A673 (cell line): Measurements from ENCODE around the gene PVR. TPM values are rescaled to one million over a fixed set of nuclear protein-coding genes. Genes with fewer than 3 reads are reported as not detected.

Source experiments
- BruUV-seq: library from RNA; stranded (reverse); fragments of 400-500 nt; replicated peaks from 2 replicates; lab custom pipeline; 2021; lab: Mats Ljungman, UMichigan
- CTCF ChIA-PET: fragments of 300-600 bp; sonication (Branson Sonifier 250); formaldehyde crosslinking; loops from one replicate; lab custom pipeline; 2022; ENCODE audit warnings: antibody characterized with exemption; lab: Charles Lee
- POLR2A ChIA-PET: fragments of 300-600 bp; sonication (Branson Sonifier 250); formaldehyde crosslinking; loops from one replicate; lab custom pipeline; 2022; ENCODE audit warnings: antibody characterized with exemption; ENCODE audit not compliant: low non-redundant PET; lab: Charles Lee
- DNase-seq: peaks from one replicate; pipeline ENCODE4 v3.0.0-alpha.2; 2015; ENCODE audit warnings: low spot score
- H3K27ac ChIP-seq: fragments of 200-600 bp; sonication (generic); 2 replicates; pipeline ENCODE4 v1.5.1; 2016; ENCODE audit warnings: mixed run types, low read depth, mild to moderate bottlenecking, mixed read lengths, antibody characterized with exemption, low read length; ENCODE audit not compliant: poor library complexity, severe bottlenecking
- H3K27me3 ChIP-seq: fragments of 200-600 bp; sonication (generic); replicated peaks from 2 replicates; pipeline ENCODE4 v1.6.1; 2017; ENCODE audit warnings: mixed run types, low read depth, mild to moderate bottlenecking, mixed read lengths, antibody characterized with exemption, low read length; ENCODE audit not compliant: insufficient read depth, poor library complexity
- H3K36me3 ChIP-seq: fragments of 200-600 bp; sonication (generic); 2 replicates; pipeline ENCODE4 v1.6.1; 2016; ENCODE audit warnings: mixed run types, mild to moderate bottlenecking, mixed read lengths, antibody characterized with exemption, low read length; ENCODE audit not compliant: insufficient read depth, poor library complexity, severe bottlenecking
- H3K4me1 ChIP-seq: fragments of 200-600 bp; sonication (generic); 2 replicates; pipeline ENCODE4 v1.6.1; 2017; ENCODE audit warnings: mixed run types, mild to moderate bottlenecking, mixed read lengths, antibody characterized with exemption, low read length; ENCODE audit not compliant: insufficient read depth, poor library complexity, severe bottlenecking
- H3K4me3 ChIP-seq: fragments of 200-600 bp; sonication (generic); 2 replicates; pipeline ENCODE4 v1.5.1; 2016; ENCODE audit warnings: low read depth, mixed run types, mild to moderate bottlenecking, mixed read lengths, low read length; ENCODE audit not compliant: poor library complexity, severe bottlenecking
- H3K9me3 ChIP-seq: fragments of 200-600 bp; sonication (generic); 2 replicates; pipeline ENCODE4 v1.6.1; 2016; ENCODE audit warnings: mixed run types, low read depth, mild to moderate bottlenecking, mixed read lengths, antibody characterized with exemption, low read length; ENCODE audit not compliant: poor library complexity, severe bottlenecking
- EZH2 ChIP-seq: fragments of 200-600 bp; sonication (generic); IDR thresholded peaks from 2 replicates; pipeline ENCODE4 v1.6.1; 2017; ENCODE audit warnings: borderline replicate concordance, low read depth, mild to moderate bottlenecking, mixed read lengths, antibody characterized with exemption, low read length; ENCODE audit not compliant: poor library complexity, severe bottlenecking
- intact Hi-C: fragments of 100-400 bp; cut with micrococcal nuclease; formaldehyde crosslinking; loops from one replicate; pipeline ENCODE4 v1.10.0; 2022; ENCODE audit not compliant: unreplicated experiment
- total RNA-seq: library from RNA; stranded (reverse); gene quantifications from 2 replicates; pipeline ENCODE4 v1.2.3, GENCODE V29; 2021
- TF ChIP-seq, protein P1 (sequence below): fragments of 300-800, 200-600 bp; sonication (generic); conservative IDR thresholded peaks from 2 replicates; pipeline ENCODE4 v1.5.1; 2017; ENCODE audit warnings: low read depth, mild to moderate bottlenecking, antibody characterized with exemption, low read length, moderate library complexity, mixed read lengths

PVR gene
- total RNA-seq, 1 experiment from 2014 or later = 29.5 TPM

DNA sequence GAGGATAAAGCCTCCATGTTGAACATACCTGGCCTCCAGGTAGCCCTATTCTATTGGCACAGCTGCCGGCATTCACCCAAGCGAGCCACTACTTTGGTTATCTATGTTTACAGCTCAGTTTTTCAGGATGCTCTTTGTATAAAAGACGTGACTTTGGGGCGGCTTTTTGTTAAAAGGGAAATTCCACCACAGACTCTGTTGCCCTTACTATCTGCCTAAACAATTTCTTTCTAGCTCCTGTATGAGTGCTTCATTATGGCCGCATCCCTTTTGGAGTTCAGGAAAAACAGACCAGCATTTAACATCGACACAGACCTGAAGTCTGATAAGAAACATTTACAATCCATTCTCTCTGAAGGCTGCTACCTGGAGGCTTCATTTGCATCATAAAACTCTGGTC, 39.5 kb upstream of the PVR start:
- intact Hi-C loops = no loop called here
- TF ChIP-seq, protein P1, sequence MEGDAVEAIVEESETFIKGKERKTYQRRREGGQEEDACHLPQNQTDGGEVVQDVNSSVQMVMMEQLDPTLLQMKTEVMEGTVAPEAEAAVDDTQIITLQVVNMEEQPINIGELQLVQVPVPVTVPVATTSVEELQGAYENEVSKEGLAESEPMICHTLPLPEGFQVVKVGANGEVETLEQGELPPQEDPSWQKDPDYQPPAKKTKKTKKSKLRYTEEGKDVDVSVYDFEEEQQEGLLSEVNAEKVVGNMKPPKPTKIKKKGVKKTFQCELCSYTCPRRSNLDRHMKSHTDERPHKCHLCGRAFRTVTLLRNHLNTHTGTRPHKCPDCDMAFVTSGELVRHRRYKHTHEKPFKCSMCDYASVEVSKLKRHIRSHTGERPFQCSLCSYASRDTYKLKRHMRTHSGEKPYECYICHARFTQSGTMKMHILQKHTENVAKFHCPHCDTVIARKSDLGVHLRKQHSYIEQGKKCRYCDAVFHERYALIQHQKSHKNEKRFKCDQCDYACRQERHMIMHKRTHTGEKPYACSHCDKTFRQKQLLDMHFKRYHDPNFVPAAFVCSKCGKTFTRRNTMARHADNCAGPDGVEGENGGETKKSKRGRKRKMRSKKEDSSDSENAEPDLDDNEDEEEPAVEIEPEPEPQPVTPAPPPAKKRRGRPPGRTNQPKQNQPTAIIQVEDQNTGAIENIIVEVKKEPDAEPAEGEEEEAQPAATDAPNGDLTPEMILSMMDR = no peak
- no peak for TF ChIP-seq EZH2
- Histone ChIP-seq H3K4me1 (peaks cover 15% of the 10 kb centered on the region), H3K36me3 (no peaks in the 10 kb centered on the region), H3K27me3 (no peaks in the 10 kb centered on the region), H3K27ac (no peak overlapping the region), H3K9me3 (no peaks in the 10 kb centered on the region), H3K4me3 (no peak overlapping the region)
- DNase-seq = no peak
- BruUV-seq = no TSS peak
- ChIA-PET CTCF (no interaction called here), POLR2A (no interaction called here)

DNA sequence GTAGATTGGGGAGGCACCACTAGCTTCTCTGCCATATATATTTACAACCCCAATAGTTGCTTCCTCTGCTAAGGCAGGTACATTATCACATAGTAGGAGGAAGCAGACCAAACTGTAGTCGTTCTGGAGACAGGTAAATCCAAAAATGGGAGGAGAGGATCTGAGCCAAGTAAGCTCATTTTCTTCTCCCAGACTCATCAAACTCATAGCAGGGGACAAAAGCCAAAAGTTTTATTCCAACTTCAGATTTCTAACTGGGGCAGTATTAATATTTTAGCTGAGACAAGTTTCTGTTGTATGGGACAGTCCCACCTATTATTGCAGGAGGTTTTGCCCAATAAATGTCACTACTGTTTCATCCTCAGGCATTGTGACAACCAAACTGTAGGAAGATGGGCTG, 38.2 kb upstream of the PVR start:
- DNase-seq = no peak
- H3K4me1 ChIP-seq = peaks cover 16% of the 10 kb centered on the region
- POLR2A ChIA-PET = no interaction called here
- no peaks in the 10 kb centered on the region for H3K36me3 ChIP-seq
- no peaks in the 10 kb centered on the region for H3K27me3 ChIP-seq
- no TSS peak for BruUV-seq
- intact Hi-C loops = no loop called here
- H3K4me3 ChIP-seq = no peak overlapping the region
- H3K27ac ChIP-seq = no peak overlapping the region
- H3K9me3 ChIP-seq = no peaks in the 10 kb centered on the region
- CTCF ChIA-PET = no interaction called here
- TF ChIP-seq EZH2 = no peak
- TF ChIP-seq, protein P1 = no peak

GRCh38 chr19:44607049-44607448, 36.7 kb upstream of the PVR start:
- ChIA-PET POLR2A (no interaction called here), CTCF (no interaction called here)
- Histone ChIP-seq H3K4me3 (no peak overlapping the region), H3K36me3 (no peaks in the 10 kb centered on the region), H3K4me1 (peaks cover 16% of the 10 kb centered on the region), H3K27ac (no peak overlapping the region), H3K27me3 (no peaks in the 10 kb centered on the region), H3K9me3 (no peaks in the 10 kb centered on the region)
- intact Hi-C loops = no loop called here
- TF ChIP-seq, protein P1 = no peak
- no peak for TF ChIP-seq EZH2
- no TSS peak for BruUV-seq
- peak; percentile 12 for DNase-seq
